Prostate gland (tissue), 2 donors: ENCODE data around the gene AGGF1.

Experiments
- POLR2A ChIP-seq: fragments of 450-650 bp; IDR thresholded peaks from one replicate; pipeline ENCODE4 v1.6.1; 2016; ENCODE audit warnings: antibody characterized with exemption, mild to moderate bottlenecking
- POLR2AphosphoS5 ChIP-seq: sonication (generic); formaldehyde crosslinking; IDR thresholded peaks from one replicate; pipeline ENCODE4 v1.6.1; 2017; ENCODE audit warnings: antibody characterized with exemption
- TF ChIP-seq, protein P1 (sequence below), 4 experiments: fragments of 200-600 bp in 2 of 4; fragments of 450-650 bp in 2 of 4; sonication (generic) in 2 of 4; IDR thresholded peaks; 1 replicate in 3 of 4; 2 replicates in 1 of 4; pipeline ENCODE4 v1.5.1; 2016 to 2019; ENCODE audit warnings: antibody characterized with exemption in 4 of 4, mild to moderate bottlenecking in 2 of 4, moderate library complexity in 2 of 4

DNA sequence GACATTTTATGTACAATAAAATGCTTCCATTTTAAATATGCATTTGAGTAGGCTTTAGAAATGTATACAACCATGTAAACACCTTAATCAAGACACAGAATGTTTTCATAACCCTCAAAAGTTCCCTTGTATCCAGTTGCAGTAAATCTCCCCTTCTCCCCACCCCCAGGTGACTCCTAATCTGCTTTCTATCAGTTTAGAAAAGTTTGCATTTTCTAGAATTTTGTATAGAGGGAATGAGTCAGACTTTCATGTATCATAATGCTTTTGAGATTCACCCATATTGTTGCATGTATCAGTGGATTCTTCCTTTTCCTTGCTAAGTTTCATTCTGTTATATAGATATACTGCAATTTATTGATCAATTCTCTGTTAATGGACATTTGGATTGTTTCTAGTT lies 74.6 kb downstream of the AGGF1 start:
- TF ChIP-seq, protein P1, sequence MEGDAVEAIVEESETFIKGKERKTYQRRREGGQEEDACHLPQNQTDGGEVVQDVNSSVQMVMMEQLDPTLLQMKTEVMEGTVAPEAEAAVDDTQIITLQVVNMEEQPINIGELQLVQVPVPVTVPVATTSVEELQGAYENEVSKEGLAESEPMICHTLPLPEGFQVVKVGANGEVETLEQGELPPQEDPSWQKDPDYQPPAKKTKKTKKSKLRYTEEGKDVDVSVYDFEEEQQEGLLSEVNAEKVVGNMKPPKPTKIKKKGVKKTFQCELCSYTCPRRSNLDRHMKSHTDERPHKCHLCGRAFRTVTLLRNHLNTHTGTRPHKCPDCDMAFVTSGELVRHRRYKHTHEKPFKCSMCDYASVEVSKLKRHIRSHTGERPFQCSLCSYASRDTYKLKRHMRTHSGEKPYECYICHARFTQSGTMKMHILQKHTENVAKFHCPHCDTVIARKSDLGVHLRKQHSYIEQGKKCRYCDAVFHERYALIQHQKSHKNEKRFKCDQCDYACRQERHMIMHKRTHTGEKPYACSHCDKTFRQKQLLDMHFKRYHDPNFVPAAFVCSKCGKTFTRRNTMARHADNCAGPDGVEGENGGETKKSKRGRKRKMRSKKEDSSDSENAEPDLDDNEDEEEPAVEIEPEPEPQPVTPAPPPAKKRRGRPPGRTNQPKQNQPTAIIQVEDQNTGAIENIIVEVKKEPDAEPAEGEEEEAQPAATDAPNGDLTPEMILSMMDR (IDR thresholded peaks at IDR 0.05): no peak
- TF ChIP-seq POLR2AphosphoS5 (no peak), POLR2A (no peak)
